ENCODE data around the gene UBE2N.
"Not testable (repeated sequence)": the region's sequence is repeated elsewhere in the genome, so short reads cannot be mapped to it uniquely, and the experiment has no call there.

Gene UBE2N

GRCh38 chr12:93440043-93440835, 1.5 kb downstream of the UBE2N start:
- Histone ChIP-seq H3K9ac (ENCODE audit: low read length) (peak overlapping the region; percentile 82), H3K4me3 (ENCODE audit: low read length) (peak overlapping the region; percentile 83), H3K4me1 (ENCODE audit: control insufficient read depth, insufficient read depth, low read length) (peaks cover 14% of the 10 kb centered on the region), H3K36me3 (ENCODE audit: control insufficient read depth, insufficient read depth, low read length) (no peaks in the 10 kb centered on the region), H3K27me3 (ENCODE audit: control insufficient read depth, insufficient read depth, low read length) (no peaks in the 10 kb centered on the region), H3K27ac (ENCODE audit: low read depth, low read length) (no peak overlapping the region)

GRCh38 chr12:93438266-93439050, 3.3 kb downstream of the UBE2N start:
- no peaks in the 10 kb centered on the region for H3K36me3 ChIP-seq (ENCODE audit: control insufficient read depth, insufficient read depth, low read length)
- no peak overlapping the region for H3K4me3 ChIP-seq (ENCODE audit: low read length)
- no peak overlapping the region for H3K9ac ChIP-seq (ENCODE audit: low read length)
- no peaks in the 10 kb centered on the region for H3K27me3 ChIP-seq (ENCODE audit: control insufficient read depth, insufficient read depth, low read length)
- peaks cover 14% of the 10 kb centered on the region for H3K4me1 ChIP-seq (ENCODE audit: control insufficient read depth, insufficient read depth, low read length)
- no peak overlapping the region for H3K27ac ChIP-seq (ENCODE audit: low read depth, low read length)

- H3K27ac ChIP-seq (ENCODE audit: low read depth, low read length): no peak overlapping the region
- H3K4me3 ChIP-seq (ENCODE audit: low read length): no peak overlapping the region
- no peak overlapping the region for H3K9ac ChIP-seq (ENCODE audit: low read length)
- H3K36me3 ChIP-seq (ENCODE audit: control insufficient read depth, insufficient read depth, low read length): no peaks in the 10 kb centered on the region
- H3K4me1 ChIP-seq (ENCODE audit: control insufficient read depth, insufficient read depth, low read length): no peaks in the 10 kb centered on the region
- H3K27me3 ChIP-seq (ENCODE audit: control insufficient read depth, insufficient read depth, low read length): no peaks in the 10 kb centered on the region
Measured at GRCh38 chr12:93434256-93434865, 7.4 kb downstream of the UBE2N start.

GRCh38 chr12:93432031-93432430, 9.7 kb downstream of the UBE2N start:
- H3K4me1 ChIP-seq (ENCODE audit: control insufficient read depth, insufficient read depth, low read length); H3K36me3 ChIP-seq (ENCODE audit: control insufficient read depth, insufficient read depth, low read length); H3K9ac ChIP-seq (ENCODE audit: low read length); H3K27me3 ChIP-seq (ENCODE audit: control insufficient read depth, insufficient read depth, low read length); H3K4me3 ChIP-seq (ENCODE audit: low read length); H3K27ac ChIP-seq (ENCODE audit: low read depth, low read length): not testable (repeated sequence)

- no peak overlapping the region for H3K27ac ChIP-seq (ENCODE audit: low read depth, low read length)
- H3K36me3 ChIP-seq (ENCODE audit: control insufficient read depth, insufficient read depth, low read length): no peaks in the 10 kb centered on the region
- H3K9ac ChIP-seq (ENCODE audit: low read length): no peak overlapping the region
- peaks cover 15% of the 10 kb centered on the region for H3K4me1 ChIP-seq (ENCODE audit: control insufficient read depth, insufficient read depth, low read length)
- no peaks in the 10 kb centered on the region for H3K27me3 ChIP-seq (ENCODE audit: control insufficient read depth, insufficient read depth, low read length)
- no peak overlapping the region for H3K4me3 ChIP-seq (ENCODE audit: low read length)
Measured at GRCh38 chr12:93430280-93430679, 11.5 kb downstream of the UBE2N start.

- H3K9ac ChIP-seq (ENCODE audit: low read length): no peak overlapping the region
- no peaks in the 10 kb centered on the region for H3K36me3 ChIP-seq (ENCODE audit: control insufficient read depth, insufficient read depth, low read length)
- no peaks in the 10 kb centered on the region for H3K27me3 ChIP-seq (ENCODE audit: control insufficient read depth, insufficient read depth, low read length)
- peaks cover 19% of the 10 kb centered on the region for H3K4me1 ChIP-seq (ENCODE audit: control insufficient read depth, insufficient read depth, low read length)
- no peak overlapping the region for H3K4me3 ChIP-seq (ENCODE audit: low read length)
- H3K27ac ChIP-seq (ENCODE audit: low read depth, low read length): no peak overlapping the region
Measured at GRCh38 chr12:93429852-93430251, 11.9 kb downstream of the UBE2N start.

- Histone ChIP-seq H3K4me1 (ENCODE audit: control insufficient read depth, insufficient read depth, low read length) (peaks cover 20% of the 10 kb centered on the region), H3K4me3 (ENCODE audit: low read length) (no peak overlapping the region), H3K36me3 (ENCODE audit: control insufficient read depth, insufficient read depth, low read length) (no peaks in the 10 kb centered on the region), H3K9ac (ENCODE audit: low read length) (no peak overlapping the region), H3K27me3 (ENCODE audit: control insufficient read depth, insufficient read depth, low read length) (no peaks in the 10 kb centered on the region), H3K27ac (ENCODE audit: low read depth, low read length) (no peak overlapping the region)
Measured at GRCh38 chr12:93429448-93429847, 12.3 kb downstream of the UBE2N start.

GRCh38 chr12:93427779-93428564, 13.8 kb downstream of the UBE2N start:
- no peaks in the 10 kb centered on the region for H3K36me3 ChIP-seq (ENCODE audit: control insufficient read depth, insufficient read depth, low read length)
- H3K9ac ChIP-seq (ENCODE audit: low read length): no peak overlapping the region
- H3K27ac ChIP-seq (ENCODE audit: low read depth, low read length): no peak overlapping the region
- peaks cover 25% of the 10 kb centered on the region for H3K4me1 ChIP-seq (ENCODE audit: control insufficient read depth, insufficient read depth, low read length)
- H3K27me3 ChIP-seq (ENCODE audit: control insufficient read depth, insufficient read depth, low read length): no peaks in the 10 kb centered on the region
- H3K4me3 ChIP-seq (ENCODE audit: low read length): no peak overlapping the region

- Histone ChIP-seq H3K4me1 (ENCODE audit: control insufficient read depth, insufficient read depth, low read length) (peaks cover 28% of the 10 kb centered on the region), H3K27me3 (ENCODE audit: control insufficient read depth, insufficient read depth, low read length) (no peaks in the 10 kb centered on the region), H3K4me3 (ENCODE audit: low read length) (no peak overlapping the region), H3K36me3 (ENCODE audit: control insufficient read depth, insufficient read depth, low read length) (no peaks in the 10 kb centered on the region), H3K27ac (ENCODE audit: low read depth, low read length) (no peak overlapping the region), H3K9ac (ENCODE audit: low read length) (no peak overlapping the region)
Measured at GRCh38 chr12:93426412-93426805, 15.3 kb downstream of the UBE2N start.

GRCh38 chr12:93425736-93426411, 15.9 kb downstream of the UBE2N start:
- H3K4me3 ChIP-seq (ENCODE audit: low read length): no peak overlapping the region
- H3K27me3 ChIP-seq (ENCODE audit: control insufficient read depth, insufficient read depth, low read length): no peaks in the 10 kb centered on the region
- H3K36me3 ChIP-seq (ENCODE audit: control insufficient read depth, insufficient read depth, low read length): no peaks in the 10 kb centered on the region
- H3K4me1 ChIP-seq (ENCODE audit: control insufficient read depth, insufficient read depth, low read length): peaks cover 28% of the 10 kb centered on the region
- peak overlapping the region; percentile 6 for H3K27ac ChIP-seq (ENCODE audit: low read depth, low read length)
- H3K9ac ChIP-seq (ENCODE audit: low read length): no peak overlapping the region

- Histone ChIP-seq H3K36me3 (ENCODE audit: control insufficient read depth, insufficient read depth, low read length) (no peaks in the 10 kb centered on the region), H3K27ac (ENCODE audit: low read depth, low read length) (no peak overlapping the region), H3K4me1 (ENCODE audit: control insufficient read depth, insufficient read depth, low read length) (peaks cover 24% of the 10 kb centered on the region), H3K9ac (ENCODE audit: low read length) (no peak overlapping the region), H3K27me3 (ENCODE audit: control insufficient read depth, insufficient read depth, low read length) (no peaks in the 10 kb centered on the region), H3K4me3 (ENCODE audit: low read length) (no peak overlapping the region)
Measured at GRCh38 chr12:93422050-93422449, 19.7 kb downstream of the UBE2N start.
